HG03066 (cell line): ENCODE data around the gene PEX3.

Experiments
- ATAC-seq: cut with Tn5 transposase; IDR thresholded peaks from one replicate; pipeline ENCODE4 v1.9.1; 2021; ENCODE audit warnings: low read depth; ENCODE audit not compliant: unreplicated experiment

The PEX3 gene, protein sequence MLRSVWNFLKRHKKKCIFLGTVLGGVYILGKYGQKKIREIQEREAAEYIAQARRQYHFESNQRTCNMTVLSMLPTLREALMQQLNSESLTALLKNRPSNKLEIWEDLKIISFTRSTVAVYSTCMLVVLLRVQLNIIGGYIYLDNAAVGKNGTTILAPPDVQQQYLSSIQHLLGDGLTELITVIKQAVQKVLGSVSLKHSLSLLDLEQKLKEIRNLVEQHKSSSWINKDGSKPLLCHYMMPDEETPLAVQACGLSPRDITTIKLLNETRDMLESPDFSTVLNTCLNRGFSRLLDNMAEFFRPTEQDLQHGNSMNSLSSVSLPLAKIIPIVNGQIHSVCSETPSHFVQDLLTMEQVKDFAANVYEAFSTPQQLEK

DNA sequence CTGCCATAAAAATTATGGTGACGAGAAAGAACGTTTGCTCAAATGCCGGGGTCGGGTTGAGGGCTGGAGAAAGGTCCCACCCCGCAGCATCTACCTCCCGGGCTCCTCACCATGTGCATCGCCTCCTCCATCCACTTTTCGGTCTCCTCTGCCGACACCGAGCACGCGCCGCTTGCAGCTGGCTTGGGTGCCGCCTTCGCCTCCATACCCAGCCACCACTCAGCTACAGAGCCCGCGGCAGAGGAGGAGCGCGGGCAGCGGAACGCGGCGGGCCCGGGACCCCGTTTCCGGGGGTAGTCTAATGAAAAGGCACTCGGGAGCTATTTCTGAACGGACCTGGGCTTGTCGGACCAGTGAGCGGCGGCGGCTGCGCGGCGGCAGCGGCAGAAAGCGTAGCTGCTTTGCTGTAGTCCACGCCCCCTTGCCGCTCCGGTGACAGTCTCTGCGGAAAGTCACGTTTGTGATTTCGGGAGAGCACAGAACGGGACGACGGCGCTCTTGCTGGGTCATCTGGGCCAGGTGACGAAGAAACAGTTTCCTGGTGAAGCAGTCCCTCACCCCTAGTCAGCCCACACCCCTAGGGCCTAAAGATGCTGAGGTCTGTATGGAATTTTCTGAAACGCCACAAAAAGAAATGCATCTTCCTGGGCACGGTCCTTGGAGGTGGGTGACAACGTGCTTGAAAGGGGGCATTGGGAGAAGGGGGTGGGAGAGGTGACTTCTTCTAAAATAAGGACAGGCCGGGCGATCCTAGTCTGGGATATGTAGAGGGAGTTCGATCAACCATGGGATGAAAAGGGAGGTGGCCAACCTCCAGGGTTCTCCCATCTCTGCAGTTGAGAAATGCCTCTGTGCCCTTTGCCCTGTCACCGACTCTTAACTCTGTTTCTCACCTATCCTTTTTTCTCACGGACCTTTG lies at the start of gene PEX3, which contains the start of gene ADAT2:
Gene PEX3, plus strand, starts transcription at position 353 of the 919 bp plus-strand sequence. Its CDS starts 238 bp downstream, at position 591.
Gene ADAT2, minus strand, starts transcription at position 243 of the 919 bp plus-strand sequence. Its CDS starts 37 bp downstream, at position 206.
- ATAC-seq = peak; percentile 91

DNA sequence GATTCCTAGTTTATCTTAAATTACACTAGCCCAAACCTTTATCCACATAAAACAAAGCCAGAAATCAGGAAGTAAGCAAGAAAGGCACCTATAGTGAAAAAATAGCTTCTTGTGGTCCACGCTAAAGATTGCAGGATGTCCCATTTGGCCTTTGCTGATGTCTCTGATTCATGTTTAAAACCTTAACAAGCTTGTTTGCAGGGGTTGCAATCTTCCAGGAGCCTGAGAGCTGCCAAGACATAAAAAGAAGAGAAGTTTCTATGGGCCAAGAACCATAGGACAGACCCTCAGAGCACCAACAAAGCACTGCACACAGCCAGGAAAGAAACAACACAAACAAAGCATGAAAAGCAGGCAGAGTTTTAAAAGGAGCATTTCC lies 49.5 kb upstream of the PEX3 start:
- ATAC-seq = no peak

DNA sequence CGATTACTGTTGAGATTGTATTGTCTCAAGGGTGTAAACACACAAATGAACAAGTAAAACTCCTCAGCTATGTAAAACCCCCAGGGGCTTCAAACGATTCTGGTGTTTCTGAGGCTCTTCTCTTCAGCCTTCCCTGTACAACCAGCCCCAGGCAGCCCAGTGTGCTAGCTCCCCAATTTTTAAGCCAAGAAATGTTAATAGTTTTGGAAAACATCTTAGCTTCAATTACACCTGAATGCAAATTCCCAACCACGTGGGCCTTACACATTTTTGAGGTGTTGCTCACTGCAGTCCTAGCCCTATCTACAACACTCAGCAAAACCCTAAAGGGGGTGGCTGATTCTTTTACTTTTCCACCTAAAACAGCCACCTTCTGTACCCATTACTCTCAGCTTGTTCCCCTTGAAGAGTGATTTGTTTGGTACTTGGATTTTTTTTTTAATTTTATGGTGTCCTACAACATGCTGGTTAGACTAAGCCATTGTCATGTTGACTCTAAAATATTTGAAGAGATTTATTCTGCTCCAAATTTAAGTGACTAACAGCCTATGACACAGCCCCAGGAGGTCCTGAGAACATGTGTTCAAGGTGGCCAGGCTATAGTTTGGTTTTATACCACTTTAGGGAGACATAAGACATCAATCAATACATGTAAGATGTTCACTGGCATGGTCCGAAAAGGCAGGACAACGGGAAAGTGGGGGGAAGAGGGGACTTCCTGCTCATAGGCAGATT lies 48.8 kb upstream of the PEX3 start:
- no peak for ATAC-seq

DNA sequence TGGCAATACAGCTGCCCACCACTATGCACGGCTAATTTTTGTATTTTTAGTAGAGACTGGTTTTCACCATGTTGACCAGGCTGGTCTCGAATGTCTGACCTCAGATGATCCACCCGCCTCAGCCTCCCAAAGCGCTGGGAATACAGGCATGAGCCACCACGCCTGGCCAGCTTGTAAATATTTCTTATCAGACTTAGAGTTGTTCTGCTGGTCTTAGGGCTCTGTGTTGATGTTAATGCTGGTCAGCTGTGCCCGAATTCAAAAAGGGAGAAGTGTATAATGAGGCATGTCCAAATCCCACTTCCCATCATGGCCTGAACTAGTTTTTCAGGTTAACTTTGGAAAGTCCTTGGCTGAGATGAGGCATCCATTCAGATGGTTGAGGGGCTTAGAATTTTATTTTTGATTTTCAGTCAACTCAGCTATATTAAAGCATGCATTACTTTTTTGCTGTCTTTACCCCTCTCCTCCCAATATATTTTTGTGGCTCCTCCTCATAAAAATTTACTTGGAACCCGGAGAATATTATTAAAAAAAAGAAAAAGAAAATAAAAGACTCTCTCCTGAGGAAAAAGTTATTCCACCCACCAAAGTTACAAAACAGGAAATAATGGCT lies 47.8 kb upstream of the PEX3 start:
- no peak for ATAC-seq

DNA sequence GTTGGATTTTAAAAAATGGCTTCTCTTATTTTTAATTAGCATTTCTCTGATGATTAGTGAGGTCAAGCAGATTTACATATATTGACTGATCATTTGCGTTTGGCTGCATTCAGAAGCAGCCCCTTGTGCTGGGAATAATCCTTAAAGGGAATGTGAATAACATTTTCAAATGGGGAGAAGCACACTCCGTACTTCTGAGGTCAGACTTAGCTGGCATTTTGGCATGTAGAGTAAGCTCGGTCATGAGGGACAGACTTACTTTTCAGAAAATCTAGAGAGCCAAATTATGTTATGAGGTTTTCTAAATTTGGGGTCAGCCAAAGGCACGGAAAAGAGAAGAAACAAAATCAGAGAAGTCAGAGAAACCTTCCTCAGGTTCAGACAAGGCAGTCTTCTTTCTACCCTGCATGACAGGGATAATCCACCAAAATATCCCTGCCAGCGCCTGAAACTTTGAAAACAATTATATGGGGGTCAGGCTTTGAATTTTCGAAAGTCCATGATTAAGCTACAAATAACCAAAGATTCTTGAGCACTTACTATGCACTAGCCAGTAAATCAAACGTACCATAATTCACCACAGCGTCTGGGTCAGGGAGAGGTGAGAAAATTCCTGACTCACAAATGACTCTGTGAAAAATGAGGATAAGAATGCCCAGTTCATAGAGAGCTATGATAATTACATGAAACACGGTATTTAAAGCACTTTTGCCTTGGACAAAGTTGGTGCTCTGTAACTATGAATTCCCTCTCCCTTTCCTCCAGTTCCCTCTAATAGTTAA lies 45.0 kb upstream of the PEX3 start:
- no peak for ATAC-seq

DNA sequence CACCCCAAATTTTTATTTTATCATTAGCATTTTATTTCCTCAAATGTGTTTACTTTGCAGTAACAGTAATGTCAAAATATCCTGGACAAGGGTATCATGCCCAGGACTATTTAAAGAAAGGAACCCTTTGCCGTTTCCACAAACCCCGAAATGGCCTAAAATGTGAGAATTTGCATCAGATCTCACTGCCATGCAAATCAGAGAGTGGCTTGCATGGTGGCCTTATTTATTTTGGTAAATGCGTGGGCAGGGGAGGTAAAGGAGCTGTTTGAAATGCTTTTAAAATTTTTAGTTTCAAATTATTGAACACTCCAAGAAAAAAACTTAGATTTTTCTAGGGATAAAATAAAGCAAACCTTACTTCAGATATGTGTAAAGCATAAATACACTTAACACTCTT lies 43.9 kb upstream of the PEX3 start:
- no peak for ATAC-seq

DNA sequence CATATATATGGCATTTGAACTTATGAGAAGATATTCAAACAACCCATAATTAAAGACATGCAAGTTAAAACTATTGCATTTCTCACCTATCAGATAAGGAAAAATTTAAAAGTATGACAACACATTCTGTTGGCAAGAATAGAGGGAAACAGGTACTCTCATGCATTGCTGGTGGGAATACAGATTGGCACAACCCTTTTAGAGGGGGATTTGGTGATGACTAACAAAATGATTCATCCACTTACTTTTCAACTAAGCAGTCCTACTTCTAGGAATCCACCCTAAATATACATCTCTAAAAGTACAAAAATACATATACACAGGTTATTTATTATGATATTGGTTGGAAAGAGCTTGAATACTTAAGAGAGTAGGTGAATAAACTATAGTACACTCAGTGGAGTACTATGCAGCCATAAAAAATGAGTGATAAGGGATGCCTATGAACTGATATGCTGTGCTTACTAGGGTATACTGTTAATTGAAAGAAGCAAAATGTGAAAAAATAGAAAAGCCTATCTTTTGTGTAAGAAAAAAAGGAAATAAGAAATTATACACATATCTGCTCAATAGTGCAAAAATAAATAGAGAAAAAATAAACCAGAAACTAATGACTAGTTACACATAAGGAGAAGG lies 42.3 kb upstream of the PEX3 start:
- no peak for ATAC-seq

DNA sequence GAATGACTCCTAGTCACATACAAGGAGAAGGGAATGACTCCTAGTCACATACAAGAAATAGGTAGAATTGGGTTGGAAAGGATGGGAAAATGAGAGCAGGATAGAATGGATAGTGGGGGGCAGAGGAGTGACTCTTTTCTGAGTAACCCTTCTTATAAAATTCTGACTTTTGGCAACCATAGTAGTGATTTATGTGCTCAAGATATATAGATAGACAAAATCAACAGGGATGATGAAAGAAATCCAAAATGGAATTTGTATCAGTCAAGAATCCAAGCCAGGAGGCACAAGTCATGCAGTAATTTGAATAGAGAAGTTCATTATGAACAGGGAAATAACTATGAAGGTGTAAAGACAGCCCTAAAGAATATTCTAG lies 41.8 kb upstream of the PEX3 start:
- ATAC-seq = no peak

DNA sequence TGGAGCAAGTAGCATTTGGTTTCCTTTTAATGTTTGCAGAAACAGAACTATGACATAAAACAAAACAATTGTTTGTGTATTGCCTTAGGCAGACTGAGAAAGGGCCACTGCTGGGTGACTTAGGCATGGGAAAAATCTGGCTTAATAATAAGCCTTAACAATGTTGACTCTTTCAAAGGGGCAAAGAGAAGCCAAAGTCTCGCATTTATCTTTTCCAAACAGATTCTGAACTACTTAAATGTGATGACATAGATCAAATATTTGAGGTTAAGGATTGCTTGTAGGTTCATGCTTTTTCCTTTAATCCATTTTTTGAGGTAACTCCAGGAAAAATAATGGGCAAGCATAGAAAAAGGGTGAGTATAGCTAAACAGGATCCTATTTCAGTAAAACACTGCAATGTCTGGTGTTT lies 39.7 kb upstream of the PEX3 start:
- ATAC-seq = no peak

DNA sequence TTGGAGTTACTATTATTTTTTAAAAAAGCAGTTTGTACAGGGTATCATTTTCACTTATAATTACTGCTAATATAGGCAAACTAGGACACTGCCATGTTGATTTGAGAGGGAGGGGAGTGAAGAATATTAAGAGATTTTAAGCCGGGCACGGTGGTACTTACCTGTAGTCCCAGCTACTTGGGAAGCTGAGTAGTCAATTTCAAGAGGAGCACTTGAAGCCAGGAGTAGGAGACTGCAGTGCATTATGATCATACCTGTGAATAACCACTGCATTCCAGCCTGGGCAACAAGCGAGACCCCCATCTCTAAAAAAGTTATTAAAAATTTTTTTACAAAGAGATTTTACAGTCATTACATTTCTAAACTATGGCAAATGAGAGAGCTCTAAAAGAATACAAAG lies 35.8 kb upstream of the PEX3 start:
- ATAC-seq = no peak

DNA sequence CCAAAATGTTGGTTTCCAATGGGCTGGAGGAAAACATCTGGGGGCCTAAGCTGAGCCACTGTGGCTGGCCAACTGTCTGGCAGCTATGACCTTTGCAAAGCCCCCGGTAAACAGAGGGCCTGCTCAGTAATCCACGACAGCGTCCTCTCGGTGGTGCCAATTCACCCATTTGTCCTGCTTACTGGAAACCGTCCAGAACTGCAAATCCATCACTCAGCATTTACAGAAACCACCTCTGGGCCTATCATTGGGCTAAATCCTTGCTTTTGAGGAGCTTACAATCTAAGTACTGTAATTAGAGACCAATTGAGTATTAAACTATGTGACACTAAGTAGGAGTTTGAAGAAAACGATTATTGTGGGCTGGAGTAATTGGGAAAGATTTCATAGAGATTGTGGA lies 31.1 kb upstream of the PEX3 start:
- no peak for ATAC-seq

DNA sequence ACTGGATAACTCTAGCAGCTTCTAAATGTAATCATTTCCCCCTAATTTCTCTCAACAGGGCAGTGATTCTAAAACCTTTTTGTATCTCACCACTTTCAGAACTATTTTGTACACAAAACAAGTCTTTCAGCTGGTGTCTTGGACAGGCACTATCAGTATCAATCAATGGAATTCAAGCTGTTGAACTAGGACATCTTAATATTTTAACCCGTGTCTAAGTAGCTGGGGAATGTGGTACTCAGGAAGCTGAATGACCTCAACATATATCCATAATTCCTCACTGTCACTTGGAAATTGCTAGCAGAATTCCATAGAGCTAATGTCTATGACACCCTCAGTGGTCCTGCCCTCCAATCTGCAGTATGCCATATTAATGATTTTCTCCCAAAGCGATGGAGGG lies 24.6 kb upstream of the PEX3 start:
- no peak for ATAC-seq

DNA sequence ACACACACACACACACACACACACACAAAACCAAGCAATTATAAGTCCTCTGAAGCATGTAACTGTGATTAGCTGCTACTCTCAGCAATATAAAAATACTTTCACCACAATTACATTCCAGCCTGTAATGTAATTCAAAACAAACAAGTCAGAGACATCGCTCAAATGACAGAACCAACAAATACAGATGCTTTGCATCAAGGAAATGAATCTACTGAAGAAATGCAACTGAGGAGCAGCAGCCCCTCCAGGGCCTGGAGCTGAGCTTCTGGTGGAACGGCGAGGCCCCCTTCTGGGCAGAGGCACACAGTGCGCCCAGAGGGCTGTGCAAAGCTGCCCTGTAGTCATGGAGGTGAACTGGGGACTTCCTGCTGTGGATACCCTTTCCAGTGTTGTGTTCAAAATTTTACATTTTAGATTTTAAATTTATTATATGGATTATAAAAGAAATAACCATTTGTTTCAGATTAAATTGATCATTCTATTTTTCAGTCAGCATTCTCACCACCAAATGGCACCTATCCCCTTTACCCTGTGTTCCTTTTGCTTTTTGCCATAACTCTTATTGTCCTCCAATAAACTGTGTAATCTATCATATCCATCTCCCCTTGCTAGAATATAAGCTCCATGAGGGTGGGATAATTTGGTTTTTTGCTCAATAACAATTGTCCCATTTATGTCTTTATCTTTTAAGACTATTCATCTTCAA lies 23.3 kb upstream of the PEX3 start:
- ATAC-seq = peak; percentile 98

DNA sequence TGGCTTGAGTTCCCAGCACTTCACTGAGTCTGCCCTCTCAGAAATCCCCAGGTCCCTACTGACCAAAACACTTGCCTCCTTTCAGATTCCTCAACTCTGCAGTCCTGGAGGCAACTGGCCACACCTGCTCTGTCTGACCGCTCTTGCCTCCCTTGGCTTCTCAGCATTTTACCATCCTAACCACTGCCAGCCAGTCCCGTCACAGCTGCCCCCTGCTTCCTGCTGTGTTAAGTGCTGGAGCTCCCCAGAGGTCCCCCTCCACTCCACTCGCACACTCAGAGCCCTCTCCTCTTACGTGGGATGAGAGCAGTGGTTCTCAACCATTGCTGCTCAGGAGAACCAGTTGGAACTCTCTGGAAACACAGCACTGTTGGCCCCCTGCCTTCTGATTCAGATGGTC lies 20.6 kb upstream of the PEX3 start:
- ATAC-seq = no peak

DNA sequence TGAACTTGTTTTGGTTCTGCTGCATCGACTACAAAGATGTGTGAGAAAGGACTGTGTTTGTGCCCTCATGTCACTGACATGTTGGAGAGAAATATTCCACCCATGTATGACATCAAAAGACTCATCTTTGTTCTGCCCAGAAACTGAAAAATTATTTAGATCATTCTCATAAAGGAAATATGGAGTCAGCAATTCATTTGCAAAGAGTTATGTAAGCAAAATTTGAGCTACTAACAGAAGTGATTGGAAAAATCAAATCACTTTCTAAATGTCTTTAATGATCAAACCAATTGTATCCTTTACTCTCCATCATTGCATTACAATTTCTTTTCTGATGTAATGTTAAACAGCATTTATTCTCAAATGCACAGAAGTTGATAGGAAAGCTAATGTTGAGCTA lies 19.4 kb upstream of the PEX3 start:
- ATAC-seq = no peak

DNA sequence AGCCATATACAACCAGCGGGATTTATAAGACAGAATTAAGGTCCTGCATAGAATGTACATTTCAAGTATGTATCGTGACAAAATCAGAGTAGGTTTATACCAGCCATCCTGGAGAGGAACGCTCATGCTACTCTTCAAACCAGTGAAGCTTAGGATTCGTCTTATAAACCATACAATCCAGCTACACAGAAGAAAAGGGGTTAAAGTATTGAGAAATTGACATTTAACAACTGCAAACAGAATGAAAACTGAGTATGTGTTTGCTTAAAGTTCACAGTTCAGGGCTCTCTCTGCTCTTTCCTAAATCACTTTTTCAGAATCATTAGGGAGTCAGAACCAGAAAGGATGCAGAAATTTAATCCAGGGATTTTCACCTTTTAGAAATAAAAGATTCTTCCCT lies 18.0 kb upstream of the PEX3 start:
- ATAC-seq = no peak

DNA sequence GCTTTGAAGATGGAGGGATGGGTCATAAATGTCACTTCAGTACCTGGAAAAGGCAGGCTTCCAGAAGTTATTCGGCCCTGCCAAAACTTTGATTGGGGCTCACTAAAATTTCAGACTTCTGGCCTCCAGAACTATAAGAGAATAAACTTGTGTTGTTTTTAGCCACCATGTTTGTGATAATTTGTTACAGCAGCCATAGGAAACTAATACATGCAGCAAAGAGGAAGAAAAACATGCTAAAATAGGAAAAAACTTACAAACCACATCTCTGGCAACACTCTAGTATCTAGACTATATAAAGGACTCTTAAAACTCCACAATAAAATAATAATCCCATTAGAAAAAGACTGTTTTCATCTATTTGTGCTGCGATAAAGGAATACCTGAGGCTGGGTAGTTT lies 9.6 kb upstream of the PEX3 start:
- ATAC-seq = no peak

DNA sequence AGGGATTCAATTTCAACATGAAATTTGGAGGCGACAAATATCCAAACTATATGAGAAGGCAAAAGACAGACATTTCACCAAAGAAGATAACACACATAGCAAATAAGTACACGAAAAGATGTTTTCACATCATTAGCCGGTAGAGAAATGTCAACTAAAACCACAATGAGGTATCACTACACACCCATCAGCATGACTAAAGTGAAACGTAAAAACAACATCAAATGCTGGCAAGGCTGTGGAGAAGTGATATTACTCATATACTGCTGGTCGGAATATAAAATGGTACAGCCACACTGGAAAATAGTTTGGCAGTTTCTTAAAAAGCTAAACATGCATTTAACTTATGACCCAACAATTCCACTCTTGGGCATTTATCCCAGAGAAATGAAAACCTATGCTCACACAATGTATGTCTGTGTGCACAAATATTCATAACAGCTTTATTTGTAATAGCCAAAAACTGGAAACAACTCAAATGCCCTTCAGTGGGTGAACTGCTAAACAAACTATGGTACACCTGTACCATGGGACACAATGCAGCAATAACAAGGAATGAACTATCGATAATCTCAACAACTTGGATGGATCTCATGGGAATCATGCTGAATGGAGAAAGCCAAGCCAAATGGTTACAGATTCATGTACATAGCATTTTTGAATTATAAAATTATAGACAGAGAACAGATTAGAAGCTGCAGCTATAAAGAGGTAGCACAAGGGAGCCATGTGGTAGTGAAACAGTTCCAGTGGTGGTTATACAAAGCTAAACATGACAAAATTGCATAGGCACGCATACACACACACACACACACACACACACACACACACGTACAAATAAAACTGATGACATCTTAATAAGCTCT lies 8.7 kb upstream of the PEX3 start:
- no peak for ATAC-seq
